Mammary epithelial cell (primary cell): ENCODE results near the gene PTPN1.

Experiments
- EZH2 ChIP-seq: IDR thresholded peaks from 2 replicates; pipeline ENCODE4 v1.6.1; 2012; ENCODE audit warnings: low read length, inconsistent platforms, borderline replicate concordance
- TF ChIP-seq, protein P1 (sequence below), 2 donors: IDR thresholded peaks in 1 of 2; conservative IDR thresholded peaks in 1 of 2; 2 replicates each; pipeline ENCODE4 v1.5.1; 2011 to 2012; ENCODE audit warnings: inconsistent platforms in 2 of 2, low read length in 2 of 2, mild to moderate bottlenecking in 2 of 2, control low read depth in 1 of 2, low read depth in 1 of 2; ENCODE audit not compliant: insufficient read depth in 1 of 2; ENCODE audit errors: extremely low read depth in 1 of 2

DNA sequence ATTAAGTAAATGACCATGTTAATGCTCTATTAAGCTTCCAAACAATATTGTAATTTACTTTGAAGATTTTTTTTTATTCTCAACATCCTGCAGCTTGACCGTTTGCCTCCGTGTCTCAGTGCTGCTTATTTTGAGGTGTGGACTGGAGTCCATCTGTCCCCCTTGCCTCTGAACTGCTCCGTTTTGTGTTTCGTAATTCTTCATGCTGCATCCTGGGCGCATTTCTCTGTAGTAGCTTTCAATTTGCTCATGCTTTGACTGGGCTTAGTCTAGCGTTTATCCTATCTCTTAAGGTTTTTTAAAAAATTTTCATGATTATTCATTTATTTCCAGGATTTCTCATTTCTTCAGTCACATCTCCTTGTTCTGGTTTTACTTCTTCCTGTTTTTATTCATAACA lies 37.8 kb downstream of the PTPN1 start:
- TF ChIP-seq, protein P1, sequence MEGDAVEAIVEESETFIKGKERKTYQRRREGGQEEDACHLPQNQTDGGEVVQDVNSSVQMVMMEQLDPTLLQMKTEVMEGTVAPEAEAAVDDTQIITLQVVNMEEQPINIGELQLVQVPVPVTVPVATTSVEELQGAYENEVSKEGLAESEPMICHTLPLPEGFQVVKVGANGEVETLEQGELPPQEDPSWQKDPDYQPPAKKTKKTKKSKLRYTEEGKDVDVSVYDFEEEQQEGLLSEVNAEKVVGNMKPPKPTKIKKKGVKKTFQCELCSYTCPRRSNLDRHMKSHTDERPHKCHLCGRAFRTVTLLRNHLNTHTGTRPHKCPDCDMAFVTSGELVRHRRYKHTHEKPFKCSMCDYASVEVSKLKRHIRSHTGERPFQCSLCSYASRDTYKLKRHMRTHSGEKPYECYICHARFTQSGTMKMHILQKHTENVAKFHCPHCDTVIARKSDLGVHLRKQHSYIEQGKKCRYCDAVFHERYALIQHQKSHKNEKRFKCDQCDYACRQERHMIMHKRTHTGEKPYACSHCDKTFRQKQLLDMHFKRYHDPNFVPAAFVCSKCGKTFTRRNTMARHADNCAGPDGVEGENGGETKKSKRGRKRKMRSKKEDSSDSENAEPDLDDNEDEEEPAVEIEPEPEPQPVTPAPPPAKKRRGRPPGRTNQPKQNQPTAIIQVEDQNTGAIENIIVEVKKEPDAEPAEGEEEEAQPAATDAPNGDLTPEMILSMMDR (conservative IDR thresholded peaks at IDR 0.05 in 1 of 2, IDR thresholded peaks at IDR 0.05 in 1 of 2; ENCODE audit: extremely low read depth in 1 of 2, insufficient read depth in 1 of 2, low read depth in 1 of 2, low read length in 2 of 2): no peak
- TF ChIP-seq EZH2: no peak
